Mesothelial cell of epicardium (in vitro differentiated cells): ENCODE results near the gene FCHO2. TPM values are rescaled to one million over a fixed set of nuclear protein-coding genes. Genes with fewer than 3 reads are reported as not detected.

Experiments used
- DNase-seq, 2 experiments: peaks; one replicate each; pipeline ENCODE4 v3.0.0; 2021; ENCODE audit warnings: low spot score in 2 of 2; ENCODE audit not compliant: unreplicated experiment in 2 of 2
- H3K27ac Mint-ChIP-seq: 2 replicates; pipeline ENCODE4 v1.8.0; 2021; ENCODE audit warnings: mixed read lengths
- H3K27me3 Mint-ChIP-seq: 2 replicates; pipeline ENCODE4 v1.8.0; 2021; ENCODE audit warnings: low read depth, mixed read lengths
- H3K36me3 Mint-ChIP-seq: 2 replicates; pipeline ENCODE4 v1.8.0; 2021; ENCODE audit warnings: mixed read lengths
- H3K4me1 Mint-ChIP-seq: 2 replicates; pipeline ENCODE4 v1.8.0; 2021; ENCODE audit warnings: mixed read lengths
- H3K4me3 Mint-ChIP-seq: 2 replicates; pipeline ENCODE4 v1.8.0; 2021; ENCODE audit warnings: mild to moderate bottlenecking, moderate library complexity, mixed read lengths
- H3K9me3 Mint-ChIP-seq: 2 replicates; pipeline ENCODE4 v1.8.0; 2021; ENCODE audit warnings: mixed read lengths
- total RNA-seq: library from RNA; stranded (reverse); gene quantifications from 3 replicates; pipeline ENCODE4 v1.2.1, GENCODE V29; 2021
- TF ChIP-seq, protein P1 (sequence below): fragments of 200-600 bp; sonication (generic); IDR thresholded peaks from one replicate; pipeline ENCODE4 v1.5.0; 2021; ENCODE audit warnings: antibody characterized with exemption; ENCODE audit not compliant: unreplicated experiment

The FCHO2 gene
- total RNA-seq, 1 donor from 2014 or later, result 28.7 TPM

DNA sequence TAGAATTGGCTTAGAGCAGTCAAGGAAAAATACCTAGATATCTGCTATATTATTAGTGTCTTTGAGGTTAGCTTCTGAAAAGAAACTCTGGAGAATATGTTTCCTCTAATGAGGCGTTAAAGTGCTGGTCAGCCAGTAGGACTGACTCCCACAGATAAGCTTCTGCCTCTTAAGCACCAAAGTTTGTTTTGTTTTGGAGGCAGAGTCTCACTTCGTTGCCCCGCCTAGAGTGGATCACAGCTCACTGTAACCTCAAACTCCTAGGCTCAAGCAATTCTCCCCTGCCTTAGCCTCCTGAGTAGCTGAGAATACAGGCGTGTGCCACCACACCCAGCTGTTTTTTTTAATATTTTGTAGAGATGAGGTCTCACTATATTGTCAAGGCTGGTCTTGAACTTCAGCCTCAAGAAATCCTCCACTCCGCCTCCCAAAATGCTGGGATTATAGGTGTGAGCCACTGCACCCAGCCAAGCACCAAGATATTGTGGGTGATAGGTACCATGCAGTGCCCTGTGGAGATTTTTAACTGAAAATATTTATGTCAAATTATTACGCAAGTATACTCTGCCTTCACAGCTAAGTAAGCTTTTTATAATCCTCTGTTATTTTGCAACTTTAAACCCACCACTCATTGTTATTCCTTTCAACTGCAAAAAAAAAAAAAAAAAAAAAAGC is 139.9 kb downstream of the FCHO2 start:
- Mint-ChIP-seq H3K4me1 (no peaks in the 10 kb centered on the region), H3K36me3 (peaks cover 6% of the 10 kb centered on the region), H3K4me3 (no peak overlapping the region), H3K27me3 (no peaks in the 10 kb centered on the region), H3K9me3 (peaks cover 20% of the 10 kb centered on the region), H3K27ac (no peak overlapping the region)
- TF ChIP-seq, protein P1, sequence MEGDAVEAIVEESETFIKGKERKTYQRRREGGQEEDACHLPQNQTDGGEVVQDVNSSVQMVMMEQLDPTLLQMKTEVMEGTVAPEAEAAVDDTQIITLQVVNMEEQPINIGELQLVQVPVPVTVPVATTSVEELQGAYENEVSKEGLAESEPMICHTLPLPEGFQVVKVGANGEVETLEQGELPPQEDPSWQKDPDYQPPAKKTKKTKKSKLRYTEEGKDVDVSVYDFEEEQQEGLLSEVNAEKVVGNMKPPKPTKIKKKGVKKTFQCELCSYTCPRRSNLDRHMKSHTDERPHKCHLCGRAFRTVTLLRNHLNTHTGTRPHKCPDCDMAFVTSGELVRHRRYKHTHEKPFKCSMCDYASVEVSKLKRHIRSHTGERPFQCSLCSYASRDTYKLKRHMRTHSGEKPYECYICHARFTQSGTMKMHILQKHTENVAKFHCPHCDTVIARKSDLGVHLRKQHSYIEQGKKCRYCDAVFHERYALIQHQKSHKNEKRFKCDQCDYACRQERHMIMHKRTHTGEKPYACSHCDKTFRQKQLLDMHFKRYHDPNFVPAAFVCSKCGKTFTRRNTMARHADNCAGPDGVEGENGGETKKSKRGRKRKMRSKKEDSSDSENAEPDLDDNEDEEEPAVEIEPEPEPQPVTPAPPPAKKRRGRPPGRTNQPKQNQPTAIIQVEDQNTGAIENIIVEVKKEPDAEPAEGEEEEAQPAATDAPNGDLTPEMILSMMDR, result no peak
- no peak for DNase-seq

DNA sequence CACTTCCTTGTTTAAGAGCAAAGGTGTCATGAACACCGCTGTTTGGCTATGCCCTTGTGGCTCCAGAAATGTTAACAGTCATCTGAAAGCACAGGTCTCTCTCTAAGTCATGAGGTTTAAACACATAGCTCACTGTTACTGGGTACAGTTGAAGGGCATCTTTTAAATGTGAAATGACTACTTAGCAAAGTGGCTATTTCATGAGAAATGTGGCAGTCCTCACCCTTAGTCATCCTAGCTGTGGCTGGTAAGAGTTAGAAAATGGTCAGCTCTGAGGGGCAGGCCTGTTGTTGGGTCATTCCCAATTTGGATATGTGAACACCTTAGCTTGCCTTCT is 140.4 kb downstream of the FCHO2 start:
- Mint-ChIP-seq H3K27me3 (no peaks in the 10 kb centered on the region), H3K36me3 (peaks cover 6% of the 10 kb centered on the region), H3K9me3 (peaks cover 20% of the 10 kb centered on the region), H3K4me3 (no peak overlapping the region), H3K4me1 (no peaks in the 10 kb centered on the region), H3K27ac (no peak overlapping the region)
- TF ChIP-seq, protein P1, result no peak
- no peak for DNase-seq

DNA sequence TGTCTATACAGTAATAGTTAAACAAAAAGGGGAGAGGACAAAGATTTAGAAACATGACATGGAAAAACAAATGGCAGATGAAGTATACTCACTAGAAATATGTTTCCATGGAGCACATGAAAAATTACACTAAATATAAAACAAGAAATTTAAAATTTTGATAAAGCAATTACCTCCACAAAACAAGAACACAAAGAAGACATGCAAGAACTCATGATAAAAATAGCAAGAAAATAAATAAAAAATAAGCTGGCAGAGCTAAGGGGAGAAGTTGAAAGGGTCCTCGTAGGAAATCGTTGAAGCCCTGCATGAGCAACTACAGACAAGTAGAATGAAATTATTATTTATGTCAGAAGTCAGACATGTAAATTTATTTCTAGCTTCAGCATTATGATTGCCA is 141.9 kb downstream of the FCHO2 start:
- TF ChIP-seq, protein P1, result no peak
- Mint-ChIP-seq H3K9me3 (peaks cover 20% of the 10 kb centered on the region), H3K27me3 (no peaks in the 10 kb centered on the region), H3K36me3 (peaks cover 5% of the 10 kb centered on the region), H3K4me3 (no peak overlapping the region), H3K4me1 (no peaks in the 10 kb centered on the region), H3K27ac (no peak overlapping the region)
- DNase-seq, result no peak

DNA sequence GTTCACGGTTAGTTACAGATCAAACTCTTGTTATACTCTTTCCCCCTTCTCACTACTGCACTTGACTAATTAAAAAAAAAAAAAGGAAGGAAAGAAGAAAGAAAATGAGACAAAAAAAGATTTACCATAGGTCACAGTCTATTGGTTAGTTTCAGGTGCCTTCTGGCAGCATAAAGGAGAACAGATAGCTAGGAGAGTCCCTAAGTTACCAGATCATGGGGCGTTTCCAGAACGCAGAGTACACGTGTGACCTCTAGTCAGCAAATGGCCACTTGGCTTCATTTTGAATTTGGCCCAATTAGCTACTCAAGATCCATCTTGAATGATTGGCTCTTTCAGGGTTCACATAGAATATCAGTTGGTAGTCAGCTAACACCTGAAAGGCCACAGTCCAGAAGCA is 144.3 kb downstream of the FCHO2 start:
- H3K4me1 Mint-ChIP-seq, result no peaks in the 10 kb centered on the region
- no peak overlapping the region for H3K27ac Mint-ChIP-seq
- no peak overlapping the region for H3K4me3 Mint-ChIP-seq
- DNase-seq, result no peak
- peaks cover 5% of the 10 kb centered on the region for H3K36me3 Mint-ChIP-seq
- TF ChIP-seq, protein P1, result no peak
- no peaks in the 10 kb centered on the region for H3K27me3 Mint-ChIP-seq
- H3K9me3 Mint-ChIP-seq, result peaks cover 24% of the 10 kb centered on the region

DNA sequence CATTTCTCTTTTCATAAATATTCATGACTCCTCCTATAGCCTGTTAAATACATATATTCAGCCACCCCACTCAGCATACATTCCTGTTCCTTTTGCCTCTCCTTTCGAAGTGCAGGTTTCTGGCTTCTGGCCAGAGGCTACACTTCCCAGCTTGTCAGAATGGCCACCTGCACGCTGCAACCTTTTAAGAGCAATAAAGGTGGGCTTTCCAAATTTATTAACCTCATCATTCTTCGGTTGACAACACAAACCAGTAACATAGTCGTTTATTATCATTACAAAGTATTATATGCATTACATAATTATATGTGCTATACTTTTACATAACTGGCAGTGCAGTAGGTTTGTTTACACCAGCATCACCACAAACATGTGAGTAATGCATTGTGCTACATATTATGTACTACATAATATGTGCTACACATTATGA is 148.0 kb downstream of the FCHO2 start:
- no peak for DNase-seq
- Mint-ChIP-seq H3K36me3 (no peaks in the 10 kb centered on the region), H3K9me3 (peaks cover 17% of the 10 kb centered on the region), H3K4me3 (no peak overlapping the region), H3K27ac (no peak overlapping the region), H3K27me3 (no peaks in the 10 kb centered on the region), H3K4me1 (no peaks in the 10 kb centered on the region)
- TF ChIP-seq, protein P1, result no peak

DNA sequence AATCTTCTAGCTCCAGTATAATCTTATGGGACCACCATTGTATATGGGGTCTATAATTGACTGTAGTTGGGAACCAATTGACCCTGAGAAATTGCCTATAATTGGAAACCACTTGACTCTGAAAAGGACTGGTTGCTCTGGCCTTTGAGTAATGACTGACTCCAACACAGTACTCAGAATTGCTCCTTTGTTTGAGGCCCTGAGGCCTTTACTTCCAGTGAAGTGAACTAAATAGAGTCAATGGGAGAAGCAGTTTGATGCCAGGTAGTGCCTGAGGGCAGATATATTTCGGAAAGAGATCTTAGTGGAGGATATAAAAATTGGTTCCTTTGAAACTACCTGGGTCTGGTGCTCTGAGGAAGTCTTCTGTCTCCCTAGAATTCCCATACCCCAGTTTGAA is 148.5 kb downstream of the FCHO2 start:
- TF ChIP-seq, protein P1, result no peak
- no peak overlapping the region for H3K4me3 Mint-ChIP-seq
- H3K36me3 Mint-ChIP-seq, result no peaks in the 10 kb centered on the region
- no peaks in the 10 kb centered on the region for H3K27me3 Mint-ChIP-seq
- DNase-seq, result no peak
- H3K4me1 Mint-ChIP-seq, result no peaks in the 10 kb centered on the region
- H3K9me3 Mint-ChIP-seq, result peaks cover 19% of the 10 kb centered on the region
- no peak overlapping the region for H3K27ac Mint-ChIP-seq
